ENCODE data around the gene DNAJB5. TPM values are rescaled to one million over a fixed set of nuclear protein-coding genes. Genes with fewer than 3 reads are reported as not detected.
"Not testable (repeated sequence)": the region's sequence is repeated elsewhere in the genome, so short reads cannot be mapped to it uniquely, and the experiment has no call there.

The DNAJB5 gene
- total RNA-seq, 1 donor from 2014 or later, result 18.4 TPM

DNA sequence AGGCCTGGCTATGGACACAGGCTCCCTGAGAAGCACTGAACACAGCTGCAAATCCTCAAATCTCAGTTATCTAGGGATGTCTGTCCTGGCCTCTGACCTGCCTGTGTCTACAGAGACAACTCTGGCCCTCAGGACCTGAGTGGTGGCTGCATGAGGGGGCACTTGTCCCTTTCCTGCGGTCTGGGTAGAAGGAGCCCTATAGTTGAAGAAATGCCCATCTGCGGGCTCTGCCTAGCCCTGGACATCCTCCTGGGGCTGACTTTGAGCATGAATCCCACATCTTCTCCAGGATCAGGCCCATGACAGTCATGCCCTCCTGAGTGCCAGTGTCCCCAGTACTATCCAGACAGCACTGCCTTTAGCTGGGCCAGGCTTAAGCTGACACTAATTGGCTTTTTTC, 10.0 kb downstream of the DNAJB5 start:
- TF ChIP-seq, protein P1, sequence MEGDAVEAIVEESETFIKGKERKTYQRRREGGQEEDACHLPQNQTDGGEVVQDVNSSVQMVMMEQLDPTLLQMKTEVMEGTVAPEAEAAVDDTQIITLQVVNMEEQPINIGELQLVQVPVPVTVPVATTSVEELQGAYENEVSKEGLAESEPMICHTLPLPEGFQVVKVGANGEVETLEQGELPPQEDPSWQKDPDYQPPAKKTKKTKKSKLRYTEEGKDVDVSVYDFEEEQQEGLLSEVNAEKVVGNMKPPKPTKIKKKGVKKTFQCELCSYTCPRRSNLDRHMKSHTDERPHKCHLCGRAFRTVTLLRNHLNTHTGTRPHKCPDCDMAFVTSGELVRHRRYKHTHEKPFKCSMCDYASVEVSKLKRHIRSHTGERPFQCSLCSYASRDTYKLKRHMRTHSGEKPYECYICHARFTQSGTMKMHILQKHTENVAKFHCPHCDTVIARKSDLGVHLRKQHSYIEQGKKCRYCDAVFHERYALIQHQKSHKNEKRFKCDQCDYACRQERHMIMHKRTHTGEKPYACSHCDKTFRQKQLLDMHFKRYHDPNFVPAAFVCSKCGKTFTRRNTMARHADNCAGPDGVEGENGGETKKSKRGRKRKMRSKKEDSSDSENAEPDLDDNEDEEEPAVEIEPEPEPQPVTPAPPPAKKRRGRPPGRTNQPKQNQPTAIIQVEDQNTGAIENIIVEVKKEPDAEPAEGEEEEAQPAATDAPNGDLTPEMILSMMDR (IDR thresholded peaks at IDR 0.05; ENCODE audit: unreplicated experiment), result no peak
- Mint-ChIP-seq H3K36me3 (peaks cover 9% of the 10 kb centered on the region), H3K4me1 (peaks cover 2% of the 10 kb centered on the region), H3K9me3 (no peaks in the 10 kb centered on the region), H3K27me3 (ENCODE audit: low read depth) (no peaks in the 10 kb centered on the region), H3K4me3 (no peak overlapping the region), H3K27ac (no peak overlapping the region)
- DNase-seq (ENCODE audit: low spot score in 2 of 2, unreplicated experiment in 2 of 2), result no peak

DNA sequence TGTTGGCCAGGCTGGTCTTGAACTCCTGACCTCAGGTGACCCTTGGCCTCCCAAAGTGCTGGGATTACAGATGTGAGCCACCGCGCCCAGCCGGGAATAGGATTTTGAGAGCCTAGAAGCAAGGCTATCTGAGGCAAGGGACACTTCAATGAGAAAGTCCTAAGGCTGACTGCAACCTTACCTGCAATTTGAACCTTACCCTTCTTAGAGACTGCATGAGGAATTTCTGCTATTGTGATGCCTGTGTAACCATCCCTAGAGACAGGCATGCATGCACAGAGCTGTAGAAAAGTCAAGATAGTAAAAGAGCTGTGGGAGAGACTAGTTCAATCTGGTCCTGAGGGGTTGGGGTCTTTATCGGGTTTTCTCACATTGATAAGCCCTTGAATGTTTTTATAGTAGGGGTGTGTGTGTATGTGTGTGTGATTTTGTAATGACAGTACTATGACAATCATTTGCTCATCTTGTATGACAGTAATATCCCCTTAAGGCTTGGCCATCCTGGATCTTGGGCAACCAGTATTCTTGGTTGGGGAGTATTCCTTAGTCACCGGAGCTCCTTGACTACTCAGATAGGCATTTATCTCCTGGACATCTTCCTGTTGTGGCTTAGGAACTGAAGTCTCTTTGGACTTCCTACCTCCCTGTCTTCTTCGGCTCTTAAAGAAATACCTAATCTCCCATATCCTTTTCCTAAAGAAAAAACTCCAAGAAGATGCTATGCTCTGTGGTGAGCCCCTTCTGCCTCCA, 11.2 kb downstream of the DNAJB5 start:
- no peak for DNase-seq (ENCODE audit: low spot score in 2 of 2, unreplicated experiment in 2 of 2)
- no peak overlapping the region for H3K4me3 Mint-ChIP-seq
- H3K4me1 Mint-ChIP-seq, result no peaks in the 10 kb centered on the region
- no peak overlapping the region for H3K27ac Mint-ChIP-seq
- TF ChIP-seq, protein P1 (IDR thresholded peaks at IDR 0.05; ENCODE audit: unreplicated experiment), result no peak
- no peaks in the 10 kb centered on the region for H3K9me3 Mint-ChIP-seq
- H3K36me3 Mint-ChIP-seq, result peaks cover 6% of the 10 kb centered on the region
- H3K27me3 Mint-ChIP-seq (ENCODE audit: low read depth), result no peaks in the 10 kb centered on the region

DNA sequence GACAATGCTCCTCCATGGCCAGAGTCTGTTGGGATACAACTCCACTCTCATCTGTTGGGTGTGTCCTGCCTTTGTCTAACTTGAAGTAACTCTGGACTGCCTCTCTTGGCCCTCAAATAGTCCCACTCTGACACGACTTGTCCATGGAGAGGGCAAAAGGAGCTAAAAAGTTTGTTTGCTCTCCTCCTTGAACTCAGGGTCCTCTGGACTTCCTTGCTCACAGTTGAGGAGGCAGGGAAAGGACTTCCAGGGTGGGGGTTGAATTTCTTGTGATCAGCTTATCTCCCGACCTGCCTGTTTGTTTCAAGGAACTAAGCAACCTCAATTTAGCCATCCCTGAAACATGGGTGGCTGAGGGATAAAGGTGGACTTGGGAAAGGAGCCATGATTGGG, 11.7 kb downstream of the DNAJB5 start:
- Mint-ChIP-seq H3K36me3 (peaks cover 6% of the 10 kb centered on the region), H3K27ac (no peak overlapping the region), H3K4me1 (no peaks in the 10 kb centered on the region), H3K9me3 (no peaks in the 10 kb centered on the region), H3K4me3 (no peak overlapping the region), H3K27me3 (ENCODE audit: low read depth) (no peaks in the 10 kb centered on the region)
- TF ChIP-seq, protein P1 (IDR thresholded peaks at IDR 0.05; ENCODE audit: unreplicated experiment), result no peak
- no peak for DNase-seq (ENCODE audit: low spot score in 2 of 2, unreplicated experiment in 2 of 2)

DNA sequence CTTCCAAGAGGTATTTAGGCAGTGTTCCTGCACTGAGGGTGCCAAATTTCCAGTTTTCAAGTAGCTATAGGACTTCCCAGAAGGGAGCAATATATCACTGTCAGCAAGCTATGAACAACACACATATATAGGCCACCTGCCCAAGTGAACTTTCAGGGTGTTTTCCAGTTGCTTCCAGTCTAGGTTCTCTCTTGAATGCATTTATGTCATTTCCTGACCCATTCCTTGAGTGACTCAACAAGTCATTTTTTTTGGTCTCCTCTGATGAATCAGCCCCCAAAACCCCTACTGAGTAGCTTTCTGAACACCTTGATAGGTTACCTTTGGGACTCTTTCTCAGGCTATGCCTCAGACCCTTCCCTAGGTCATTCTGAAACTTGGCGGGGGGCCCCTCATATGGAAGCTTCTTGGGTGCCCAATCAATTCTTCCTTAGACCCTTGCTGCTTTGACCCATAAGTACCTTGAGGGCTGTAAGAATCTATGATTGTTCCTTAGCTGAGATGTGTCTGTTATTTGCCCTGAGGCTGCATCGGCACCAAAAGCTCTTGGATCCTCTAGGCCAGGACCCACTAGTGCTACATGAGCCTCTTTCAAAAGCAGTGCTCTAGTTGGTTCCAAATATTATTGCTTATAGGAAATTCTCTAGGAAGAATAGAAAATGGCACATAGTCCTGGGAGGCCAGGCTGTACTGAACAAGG, 12.4 kb downstream of the DNAJB5 start:
- TF ChIP-seq, protein P1 (IDR thresholded peaks at IDR 0.05; ENCODE audit: unreplicated experiment), result no peak
- DNase-seq (ENCODE audit: low spot score in 2 of 2, unreplicated experiment in 2 of 2), result no peak
- no peaks in the 10 kb centered on the region for H3K4me1 Mint-ChIP-seq

DNA sequence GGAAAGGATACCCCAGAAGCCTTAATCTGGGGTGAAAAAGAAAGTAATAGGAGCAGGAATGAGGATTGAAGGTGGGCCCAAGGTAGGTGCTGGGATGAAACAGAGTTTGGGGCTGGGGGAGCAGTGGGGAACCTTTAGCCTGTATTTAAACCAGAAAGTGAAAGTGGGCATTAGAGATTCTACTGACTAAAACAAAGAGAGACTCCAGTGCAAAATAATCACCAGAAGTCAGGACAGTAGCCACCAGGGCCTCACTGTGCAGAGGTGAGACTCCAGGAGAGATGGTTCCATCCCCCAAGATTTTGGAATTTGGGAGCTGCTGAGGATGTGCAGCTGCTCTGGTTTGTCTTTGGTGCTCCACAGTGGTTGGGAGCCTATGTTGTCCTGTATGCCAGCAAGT, 13.1 kb downstream of the DNAJB5 start:
- Mint-ChIP-seq H3K4me1 (no peaks in the 10 kb centered on the region), H3K36me3 (no peaks in the 10 kb centered on the region), H3K4me3 (no peak overlapping the region), H3K9me3 (no peaks in the 10 kb centered on the region), H3K27me3 (ENCODE audit: low read depth) (no peaks in the 10 kb centered on the region), H3K27ac (no peak overlapping the region)
- TF ChIP-seq, protein P1 (IDR thresholded peaks at IDR 0.05; ENCODE audit: unreplicated experiment), result no peak
- no peak for DNase-seq (ENCODE audit: low spot score in 2 of 2, unreplicated experiment in 2 of 2)

More for the DNA sequence above, 12.4 kb downstream of the DNAJB5 start:
- no peaks in the 10 kb centered on the region for H3K9me3 Mint-ChIP-seq
- no peak overlapping the region for H3K4me3 Mint-ChIP-seq
- peaks cover 3% of the 10 kb centered on the region for H3K36me3 Mint-ChIP-seq
- no peaks in the 10 kb centered on the region for H3K27me3 Mint-ChIP-seq (ENCODE audit: low read depth)
- no peak overlapping the region for H3K27ac Mint-ChIP-seq

DNA sequence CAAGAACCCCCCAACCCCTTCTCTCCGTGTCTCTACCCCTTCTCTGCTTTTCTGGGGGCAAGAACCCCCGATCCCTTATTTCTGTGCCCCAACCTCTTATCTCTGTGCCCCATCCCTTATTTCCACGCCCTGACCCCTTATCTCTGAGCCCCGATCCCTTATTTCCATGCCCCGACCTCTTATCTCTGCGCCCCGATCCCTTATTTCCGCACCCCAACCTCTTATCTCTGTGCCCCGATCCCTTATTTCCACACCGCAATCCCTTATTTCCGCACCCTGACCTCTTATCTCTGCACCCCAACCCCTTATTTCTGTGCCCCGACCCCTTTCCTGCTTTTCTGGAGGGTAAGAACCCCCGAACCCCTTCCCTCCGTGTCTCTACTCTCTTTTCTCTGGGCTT, 14.8 kb downstream of the DNAJB5 start:
- not testable (repeated sequence) for H3K27ac Mint-ChIP-seq; DNase-seq (ENCODE audit: low spot score in 2 of 2, unreplicated experiment in 2 of 2); H3K4me3 Mint-ChIP-seq; H3K36me3 Mint-ChIP-seq; H3K9me3 Mint-ChIP-seq; H3K4me1 Mint-ChIP-seq; H3K27me3 Mint-ChIP-seq (ENCODE audit: low read depth)
